Stomach smooth muscle (tissue), 2 donors: Measurements from ENCODE around the gene CHAC1.
A peak's percentile ranks its signal among the peaks of the same experiment; 100 is the strongest.
"Not testable (repeated sequence)": the region's sequence is repeated elsewhere in the genome, so short reads cannot be mapped to it uniquely, and the experiment has no call there.

Experiments used
- H3K27ac ChIP-seq: one replicate; pipeline ENCODE4 v1.7.0; 2013; ENCODE audit warnings: mild to moderate bottlenecking, low read length, inconsistent platforms
- H3K27me3 ChIP-seq, 2 donors: one replicate each; pipeline ENCODE4 v1.7.0; 2013; ENCODE audit warnings: low read length in 2 of 2; ENCODE audit not compliant: insufficient read depth in 2 of 2, control insufficient read depth in 1 of 2
- H3K36me3 ChIP-seq, 2 donors: one replicate each; pipeline ENCODE4 v1.7.0; 2013; ENCODE audit warnings: low read length in 2 of 2; ENCODE audit not compliant: control insufficient read depth in 2 of 2, insufficient read depth in 2 of 2
- H3K4me1 ChIP-seq: one replicate; pipeline ENCODE4 v1.7.0; 2013; ENCODE audit warnings: low read length; ENCODE audit not compliant: control insufficient read depth, insufficient read depth
- H3K4me3 ChIP-seq, 2 donors: one replicate each; pipeline ENCODE4 v1.7.0; 2013; ENCODE audit warnings: low read length in 2 of 2
- H3K9ac ChIP-seq, 2 donors: one replicate each; pipeline ENCODE4 v1.7.0; 2013; ENCODE audit warnings: low read length in 2 of 2, mild to moderate bottlenecking in 1 of 2
- H3K9me3 ChIP-seq, 2 donors: one replicate each; pipeline ENCODE4 v1.7.0; 2013; ENCODE audit warnings: low read length in 2 of 2; ENCODE audit not compliant: control insufficient read depth in 2 of 2
- donor health status: healthy.
- donor health status: Pancreatic carcinoma.

The CHAC1 gene

DNA sequence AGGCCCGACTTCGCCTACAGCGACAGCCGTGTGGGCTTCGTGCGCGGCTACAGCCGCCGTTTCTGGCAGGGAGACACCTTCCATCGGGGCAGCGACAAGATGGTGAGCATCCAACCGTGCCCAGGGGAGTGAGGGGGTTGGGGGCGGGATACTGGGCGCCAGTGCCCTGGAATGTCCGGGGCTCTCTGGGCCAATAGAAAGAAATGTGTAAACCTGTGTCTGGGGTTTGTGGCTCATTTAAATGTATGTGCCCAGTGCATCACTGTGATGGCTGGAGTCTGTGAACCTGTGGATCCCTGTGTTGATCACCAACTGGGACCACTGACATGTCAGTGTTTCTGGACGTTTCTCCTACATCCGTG, 423 bp downstream of the CHAC1 start:
- H3K36me3 ChIP-seq, result no peaks in the 10 kb centered on the region
- H3K4me1 ChIP-seq, result peaks cover 46% of the 10 kb centered on the region
- peaks cover 0 to 3% of the 10 kb centered on the region in 2 donors for H3K27me3 ChIP-seq
- peak overlapping the region; percentile 86 to 92 for H3K4me3 ChIP-seq
- no peaks in the 10 kb centered on the region for H3K9me3 ChIP-seq
- H3K27ac ChIP-seq, result peak overlapping the region; percentile 78
- H3K9ac ChIP-seq, result peak overlapping the region; percentile 69 to 75

DNA sequence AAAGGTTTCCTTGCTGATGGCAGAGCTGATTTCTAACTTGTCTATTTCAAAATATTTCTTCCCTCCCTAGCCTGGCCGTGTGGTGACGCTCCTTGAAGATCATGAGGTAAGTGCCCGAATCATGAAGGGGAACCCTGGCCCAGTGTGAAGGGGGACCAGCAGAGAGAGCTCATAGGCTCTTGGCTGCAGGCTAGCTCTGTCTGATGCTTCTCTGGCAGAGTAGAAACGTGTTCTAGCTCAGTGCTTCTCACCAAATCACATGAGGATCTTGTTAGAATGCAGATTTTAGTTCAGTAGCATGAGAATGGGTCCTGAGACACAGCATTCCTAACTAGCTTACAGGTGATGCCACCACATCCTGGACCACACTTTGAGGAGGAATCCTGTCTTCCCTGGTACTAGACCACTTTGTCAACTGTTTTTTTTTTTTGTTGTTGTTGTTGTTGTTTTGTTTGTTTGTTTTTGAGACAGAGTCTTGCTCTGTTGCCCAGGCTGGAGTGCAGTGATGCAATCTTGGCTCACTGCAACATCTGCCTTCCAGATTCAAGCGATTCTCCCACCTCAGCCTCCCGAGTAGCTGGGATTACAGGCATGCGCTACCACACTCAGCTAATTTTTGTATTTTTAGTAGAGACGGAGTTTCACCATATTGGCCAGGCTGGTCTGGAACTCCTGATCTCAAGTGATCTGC, 1.0 kb downstream of the CHAC1 start:
- Histone ChIP-seq H3K4me1 (peaks cover 46% of the 10 kb centered on the region), H3K4me3 (peak overlapping the region; percentile 86 to 92), H3K27ac (peak overlapping the region; percentile 78)
- not testable (repeated sequence) for H3K9ac ChIP-seq, H3K36me3 ChIP-seq, H3K27me3 ChIP-seq, H3K9me3 ChIP-seq

DNA sequence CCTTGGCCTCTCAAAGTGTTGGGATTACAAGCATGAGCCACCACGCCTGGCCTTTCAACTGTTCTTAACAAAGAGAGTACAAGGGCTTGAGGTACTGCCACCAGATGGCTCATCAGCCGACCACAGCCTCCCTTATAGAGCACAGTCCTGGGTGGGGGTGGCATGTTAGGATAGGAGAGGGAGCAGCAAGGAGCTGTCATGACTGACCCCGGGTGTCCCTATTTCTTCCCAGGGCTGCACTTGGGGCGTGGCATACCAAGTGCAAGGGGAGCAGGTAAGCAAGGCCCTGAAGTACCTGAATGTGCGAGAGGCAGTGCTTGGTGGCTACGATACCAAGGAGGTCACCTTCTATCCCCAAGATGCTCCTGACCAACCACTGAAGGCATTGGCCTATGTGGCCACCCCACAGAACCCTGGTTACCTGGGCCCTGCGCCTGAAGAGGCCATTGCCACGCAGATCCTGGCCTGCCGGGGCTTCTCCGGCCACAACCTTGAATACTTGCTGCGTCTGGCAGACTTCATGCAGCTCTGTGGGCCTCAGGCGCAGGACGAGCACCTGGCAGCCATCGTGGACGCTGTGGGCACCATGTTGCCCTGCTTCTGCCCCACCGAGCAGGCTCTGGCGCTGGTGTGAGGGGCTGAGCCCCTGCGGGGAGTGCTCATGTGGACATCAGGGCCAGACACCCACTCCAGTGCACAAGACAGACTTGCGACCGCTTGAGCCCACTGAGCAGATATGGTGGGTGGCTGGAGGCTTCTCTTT, 2.1 kb downstream of the CHAC1 start:
- H3K9me3 ChIP-seq, result no peaks in the 10 kb centered on the region
- peak overlapping the region; percentile 91 for H3K27ac ChIP-seq
- H3K27me3 ChIP-seq, result no peaks in the 10 kb centered on the region
- H3K4me3 ChIP-seq, result no peak overlapping the region
- peaks cover 46% of the 10 kb centered on the region for H3K4me1 ChIP-seq
- H3K9ac ChIP-seq, result peak overlapping the region in 1 of 2 donors; percentile 48
- no peaks in the 10 kb centered on the region for H3K36me3 ChIP-seq

DNA sequence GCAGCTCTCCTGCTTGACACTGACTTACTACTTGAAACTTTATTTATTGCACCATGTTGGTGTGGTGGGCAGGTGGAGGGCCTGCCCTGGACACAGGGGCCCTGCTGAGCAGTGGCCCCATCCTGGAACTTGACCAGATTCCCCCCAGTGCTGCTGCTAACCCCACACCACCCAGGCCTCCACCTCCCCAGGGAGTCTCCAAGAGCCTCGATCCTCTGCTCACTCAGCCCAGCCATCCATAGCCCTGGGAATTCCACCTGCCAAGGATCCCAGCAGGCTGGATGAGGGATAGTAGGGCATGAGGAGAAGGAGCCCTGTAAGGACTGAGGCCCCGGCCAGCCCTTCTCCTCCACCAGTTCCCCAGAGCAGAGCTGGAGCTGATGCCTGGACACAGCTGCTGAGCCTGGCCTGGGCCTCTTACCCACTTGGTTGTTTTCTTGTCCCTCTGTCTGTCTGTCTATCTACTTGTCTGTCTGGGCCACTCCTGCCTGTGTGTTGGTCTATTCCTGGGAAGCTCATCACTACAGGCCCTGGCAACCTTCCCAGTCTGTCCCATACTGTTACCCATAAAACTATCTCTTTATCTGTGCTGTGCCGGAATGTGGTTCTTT, 2.8 kb downstream of the CHAC1 start:
- Histone ChIP-seq H3K27ac (peak overlapping the region; percentile 91), H3K9me3 (no peaks in the 10 kb centered on the region), H3K27me3 (no peaks in the 10 kb centered on the region), H3K9ac (peak overlapping the region; percentile 36 to 48), H3K36me3 (no peaks in the 10 kb centered on the region), H3K4me1 (peaks cover 46% of the 10 kb centered on the region), H3K4me3 (no peak overlapping the region)

DNA sequence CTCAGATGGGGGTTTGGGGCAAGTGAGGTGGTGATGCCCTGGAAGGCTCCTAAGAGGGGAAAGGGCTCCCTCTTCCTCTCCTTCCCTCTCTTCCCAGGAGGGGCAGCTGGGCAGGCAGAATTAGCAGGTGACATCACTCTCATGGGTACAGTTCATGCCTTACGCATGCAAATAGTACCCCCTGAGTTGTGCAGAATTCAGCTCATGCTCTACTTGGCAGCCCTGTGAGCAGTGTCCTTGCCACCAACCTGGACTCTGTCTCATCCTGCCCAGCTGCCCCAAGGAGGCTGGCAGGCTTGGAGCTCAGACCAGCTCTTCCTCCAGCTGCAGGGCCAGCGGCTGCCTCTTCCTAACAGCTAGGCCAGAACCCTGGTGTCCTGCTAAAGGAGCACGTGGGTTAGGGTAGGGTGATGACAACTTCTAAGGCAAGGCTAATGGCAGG, 3.3 kb downstream of the CHAC1 start:
- Histone ChIP-seq H3K9me3 (no peaks in the 10 kb centered on the region), H3K4me1 (peaks cover 46% of the 10 kb centered on the region), H3K36me3 (no peaks in the 10 kb centered on the region), H3K9ac (peak overlapping the region; percentile 36 to 48), H3K27ac (peak overlapping the region; percentile 91), H3K27me3 (no peaks in the 10 kb centered on the region), H3K4me3 (no peak overlapping the region)

DNA sequence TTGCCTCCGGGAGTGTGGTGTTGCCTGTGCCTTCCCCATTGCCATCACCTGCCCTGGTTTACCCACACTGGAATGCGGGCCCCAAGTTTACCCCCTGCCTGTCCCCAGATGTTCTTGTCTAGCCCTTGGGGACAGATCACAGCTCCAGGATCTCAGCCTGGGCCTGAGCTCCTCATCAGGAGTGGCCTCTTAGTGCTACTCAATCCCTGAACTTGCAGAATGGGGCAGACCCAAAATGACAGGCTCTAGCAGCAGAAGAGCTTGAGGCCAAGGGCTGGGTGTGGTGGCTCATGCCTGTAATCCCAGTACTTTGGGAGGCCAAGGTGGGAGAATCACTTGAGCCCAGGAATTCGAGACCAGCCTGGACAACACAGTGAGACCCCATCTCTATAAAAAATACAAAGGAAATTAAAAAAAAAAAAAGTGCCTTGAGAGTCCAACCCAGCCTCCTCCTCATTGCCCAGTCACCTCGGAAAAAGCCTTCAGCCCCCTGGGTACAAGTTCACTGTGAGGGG, 3.8 kb downstream of the CHAC1 start:
- Histone ChIP-seq H3K4me3 (no peak overlapping the region), H3K27ac (peak overlapping the region; percentile 91), H3K36me3 (no peaks in the 10 kb centered on the region), H3K4me1 (peaks cover 46% of the 10 kb centered on the region), H3K9ac (peak overlapping the region in 1 of 2 donors; percentile 36), H3K27me3 (no peaks in the 10 kb centered on the region), H3K9me3 (no peaks in the 10 kb centered on the region)

DNA sequence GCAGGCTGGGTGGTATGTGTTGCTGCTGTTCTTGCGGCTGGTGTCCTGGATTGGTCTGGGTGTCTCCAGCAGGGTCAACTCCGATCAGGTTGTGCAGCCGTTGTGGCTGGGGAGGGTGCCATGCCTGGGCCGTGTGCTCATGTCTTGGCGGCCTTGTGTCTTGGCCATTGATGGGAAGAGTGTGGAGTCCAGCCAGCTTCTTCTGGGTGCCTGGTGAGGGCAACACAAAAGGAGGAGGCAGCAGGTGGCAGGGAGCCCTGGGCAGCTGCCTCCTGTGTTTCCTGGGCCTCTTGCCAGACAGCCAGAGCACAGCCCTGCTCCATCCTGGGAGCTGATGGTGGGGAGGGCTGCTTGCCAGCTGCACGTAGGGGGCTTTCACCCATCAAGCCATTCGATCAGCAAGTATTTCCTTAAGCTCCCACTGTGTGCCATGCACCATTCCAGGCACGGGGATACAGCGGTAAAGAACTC, 4.3 kb downstream of the CHAC1 start:
- peak overlapping the region; percentile 91 for H3K27ac ChIP-seq
- no peaks in the 10 kb centered on the region for H3K9me3 ChIP-seq
- no peaks in the 10 kb centered on the region for H3K36me3 ChIP-seq
- peaks cover 41% of the 10 kb centered on the region for H3K4me1 ChIP-seq
- H3K27me3 ChIP-seq, result no peaks in the 10 kb centered on the region
- peak overlapping the region in 1 of 2 donors; percentile 13 for H3K4me3 ChIP-seq
- peak overlapping the region; percentile 21 to 61 for H3K9ac ChIP-seq

DNA sequence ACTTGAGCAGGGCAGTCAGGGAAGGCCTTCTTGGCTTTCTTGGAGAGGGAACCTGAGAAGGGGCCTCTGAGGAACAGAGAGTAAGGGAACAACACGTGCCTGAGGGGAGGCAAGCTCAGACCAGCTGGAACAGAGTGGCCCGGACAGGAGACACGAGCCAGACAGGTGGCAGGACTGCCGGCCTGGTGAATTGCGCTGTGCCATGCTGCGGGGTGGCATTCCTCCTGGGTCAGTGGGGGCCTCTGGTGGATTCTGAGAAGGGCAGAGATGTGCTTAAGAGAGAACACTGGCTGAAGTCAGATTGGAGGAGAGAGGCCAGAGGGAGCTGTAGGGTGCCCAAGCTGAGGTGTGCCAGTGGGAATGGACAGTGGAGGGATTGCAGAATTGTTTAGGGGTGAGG, 4.9 kb downstream of the CHAC1 start:
- Histone ChIP-seq H3K4me1 (peaks cover 37% of the 10 kb centered on the region), H3K36me3 (no peaks in the 10 kb centered on the region), H3K27ac (peak overlapping the region; percentile 91), H3K9me3 (no peaks in the 10 kb centered on the region), H3K4me3 (peak overlapping the region in 1 of 2 donors; percentile 13), H3K27me3 (no peaks in the 10 kb centered on the region), H3K9ac (peak overlapping the region in 1 of 2 donors; percentile 61)

DNA sequence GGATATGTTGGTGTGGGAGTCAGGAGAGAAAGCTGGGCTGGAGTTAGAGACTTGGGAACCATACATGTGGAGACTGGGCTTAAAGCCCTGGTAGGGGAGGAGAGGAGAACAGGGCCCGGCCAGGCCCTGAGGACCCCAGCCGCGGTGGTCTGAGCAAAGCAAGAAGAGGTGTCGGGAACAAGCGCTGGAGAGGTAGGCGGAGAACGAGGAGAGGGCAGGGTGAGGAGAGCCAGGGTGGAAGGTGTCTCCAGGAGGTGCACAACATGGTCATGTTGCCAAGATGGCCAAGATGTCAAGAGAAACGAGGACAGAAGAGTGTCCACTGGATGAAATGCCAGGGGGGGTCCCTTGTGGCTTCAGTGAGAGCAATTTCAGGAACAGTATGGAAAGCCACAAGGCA, 5.5 kb downstream of the CHAC1 start:
- H3K9ac ChIP-seq, result peak overlapping the region in 1 of 2 donors; percentile 61
- peak overlapping the region; percentile 91 for H3K27ac ChIP-seq
- H3K36me3 ChIP-seq, result no peaks in the 10 kb centered on the region
- H3K4me3 ChIP-seq, result no peak overlapping the region
- peaks cover 34% of the 10 kb centered on the region for H3K4me1 ChIP-seq
- no peaks in the 10 kb centered on the region for H3K27me3 ChIP-seq
- H3K9me3 ChIP-seq, result no peaks in the 10 kb centered on the region

DNA sequence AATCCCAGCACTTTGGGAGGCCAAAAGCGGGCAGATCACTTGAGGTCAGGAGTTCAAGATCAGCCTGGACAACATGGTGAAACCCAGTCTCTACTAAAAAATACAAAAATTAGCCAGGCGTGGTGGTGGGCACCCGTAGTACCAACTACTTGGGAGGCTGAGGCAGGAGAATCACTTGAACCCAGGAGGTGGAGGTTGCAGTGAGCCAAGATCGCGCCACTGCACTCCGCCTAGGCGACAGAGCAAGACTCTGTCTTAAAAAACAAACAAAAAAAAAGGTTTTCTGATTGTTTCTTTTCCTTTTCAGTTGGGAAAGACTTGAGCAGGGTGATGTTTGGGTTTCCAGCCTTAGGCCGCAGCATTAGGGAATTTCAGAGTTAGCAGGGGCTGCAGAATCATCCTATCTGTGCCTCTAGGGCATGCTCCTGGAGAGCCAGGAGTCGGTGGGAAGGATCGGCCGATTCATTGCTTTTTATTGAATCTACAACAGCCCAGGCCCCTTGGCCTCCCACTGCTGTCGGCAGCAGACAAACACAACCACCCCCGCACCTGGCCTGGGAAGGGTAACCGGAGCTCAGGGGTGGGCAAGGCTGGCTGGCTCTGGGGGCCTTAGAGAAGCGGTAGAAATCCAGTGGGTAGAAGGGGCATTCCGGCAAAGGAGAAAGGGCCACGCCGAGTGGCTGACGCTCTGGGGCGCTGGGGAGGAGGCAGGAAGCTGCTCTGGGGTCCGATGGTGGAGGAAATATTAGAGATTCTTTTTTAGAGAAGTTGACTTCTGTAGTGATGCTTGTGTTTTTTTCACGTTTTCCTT, 6.3 kb downstream of the CHAC1 start:
- Histone ChIP-seq H3K27ac (no peak overlapping the region), H3K9me3 (no peaks in the 10 kb centered on the region), H3K27me3 (no peaks in the 10 kb centered on the region), H3K4me1 (peaks cover 28% of the 10 kb centered on the region), H3K9ac (no peak overlapping the region), H3K36me3 (no peaks in the 10 kb centered on the region), H3K4me3 (no peak overlapping the region)
